B cell (primary cell): ENCODE data around the gene CLCN2.

Experiments used
- EZH2 ChIP-seq: IDR thresholded peaks from 2 replicates; pipeline ENCODE4 v1.6.1; 2012; ENCODE audit warnings: borderline replicate concordance, low read depth, mild to moderate bottlenecking, moderate library complexity, low read length; ENCODE audit not compliant: insufficient read depth, poor library complexity, severe bottlenecking
- TF ChIP-seq, protein P1 (sequence below): fragments of 200-600 bp; IDR thresholded peaks from one replicate; pipeline ENCODE4 v1.8.0; 2022; ENCODE audit warnings: antibody characterized with exemption, mild to moderate bottlenecking

- TF ChIP-seq, protein P1, sequence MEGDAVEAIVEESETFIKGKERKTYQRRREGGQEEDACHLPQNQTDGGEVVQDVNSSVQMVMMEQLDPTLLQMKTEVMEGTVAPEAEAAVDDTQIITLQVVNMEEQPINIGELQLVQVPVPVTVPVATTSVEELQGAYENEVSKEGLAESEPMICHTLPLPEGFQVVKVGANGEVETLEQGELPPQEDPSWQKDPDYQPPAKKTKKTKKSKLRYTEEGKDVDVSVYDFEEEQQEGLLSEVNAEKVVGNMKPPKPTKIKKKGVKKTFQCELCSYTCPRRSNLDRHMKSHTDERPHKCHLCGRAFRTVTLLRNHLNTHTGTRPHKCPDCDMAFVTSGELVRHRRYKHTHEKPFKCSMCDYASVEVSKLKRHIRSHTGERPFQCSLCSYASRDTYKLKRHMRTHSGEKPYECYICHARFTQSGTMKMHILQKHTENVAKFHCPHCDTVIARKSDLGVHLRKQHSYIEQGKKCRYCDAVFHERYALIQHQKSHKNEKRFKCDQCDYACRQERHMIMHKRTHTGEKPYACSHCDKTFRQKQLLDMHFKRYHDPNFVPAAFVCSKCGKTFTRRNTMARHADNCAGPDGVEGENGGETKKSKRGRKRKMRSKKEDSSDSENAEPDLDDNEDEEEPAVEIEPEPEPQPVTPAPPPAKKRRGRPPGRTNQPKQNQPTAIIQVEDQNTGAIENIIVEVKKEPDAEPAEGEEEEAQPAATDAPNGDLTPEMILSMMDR: no peak
- no peak for TF ChIP-seq EZH2
These were observed 54.9 kb downstream of the CLCN2 start for GRCh38 chr3:184306341-184306972.
